ENCODE measurements around the gene ANK2.

GRCh38 chr4:113289766-113290165 is 240.3 kb downstream of the ANK2 start:
- TF ChIP-seq CTCF (IDR thresholded peaks at IDR 0.05; ENCODE audit: low read depth, low read length, missing input control) (no peak), SP1 (IDR thresholded peaks at IDR 0.05) (no peak), RXRA (IDR thresholded peaks at IDR 0.05) (no peak), ZBTB33 (IDR thresholded peaks at IDR 0.05) (no peak), ATF3 (IDR thresholded peaks at IDR 0.05) (no peak), TAF1 (conservative IDR thresholded peaks at IDR 0.05) (no peak), RAD21 (IDR thresholded peaks at IDR 0.05) (no peak), GABPA (IDR thresholded peaks at IDR 0.05 in 1 of 2, conservative IDR thresholded peaks at IDR 0.05 in 1 of 2) (no peak)

All from liver (tissue), 3 donors.